GM21447 (cell line): ENCODE measurements around the gene KCTD6.

Source experiments
- ATAC-seq: cut with Tn5 transposase; IDR thresholded peaks from one replicate; pipeline ENCODE4 v1.9.1; 2021; ENCODE audit not compliant: unreplicated experiment

Gene KCTD6

DNA sequence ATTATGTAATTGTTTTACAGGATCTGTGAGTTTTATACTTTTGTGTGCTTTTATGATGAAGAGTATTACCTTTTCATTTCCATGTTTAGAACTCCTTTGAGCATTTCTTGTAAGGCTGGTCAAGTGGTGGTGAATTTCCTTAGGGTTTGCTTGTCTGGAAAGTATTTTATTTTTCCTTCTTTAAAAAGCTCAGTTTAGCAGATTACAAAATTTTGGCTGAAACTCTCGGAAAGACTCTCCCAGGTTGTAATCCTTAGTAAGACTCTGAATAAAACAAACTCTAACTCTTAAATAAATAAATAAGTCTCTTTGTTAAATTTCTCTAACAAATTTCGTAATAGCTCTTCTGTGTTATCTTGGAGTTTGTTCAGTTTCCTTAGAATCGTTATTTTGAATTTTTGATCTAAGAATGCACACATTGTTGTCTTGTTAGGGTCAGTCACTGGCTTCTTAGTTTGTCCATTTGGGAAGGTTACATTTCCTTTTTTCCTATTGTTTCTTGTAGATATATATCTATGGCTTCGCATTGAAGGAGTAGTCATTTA lies 59.8 kb downstream of the KCTD6 start:
- ATAC-seq: no peak
